ENCODE measurements around the gene PISD.
"Not testable (repeated sequence)": the region's sequence is repeated elsewhere in the genome, so short reads cannot be mapped to it uniquely, and the experiment has no call there.

PISD gene

DNA sequence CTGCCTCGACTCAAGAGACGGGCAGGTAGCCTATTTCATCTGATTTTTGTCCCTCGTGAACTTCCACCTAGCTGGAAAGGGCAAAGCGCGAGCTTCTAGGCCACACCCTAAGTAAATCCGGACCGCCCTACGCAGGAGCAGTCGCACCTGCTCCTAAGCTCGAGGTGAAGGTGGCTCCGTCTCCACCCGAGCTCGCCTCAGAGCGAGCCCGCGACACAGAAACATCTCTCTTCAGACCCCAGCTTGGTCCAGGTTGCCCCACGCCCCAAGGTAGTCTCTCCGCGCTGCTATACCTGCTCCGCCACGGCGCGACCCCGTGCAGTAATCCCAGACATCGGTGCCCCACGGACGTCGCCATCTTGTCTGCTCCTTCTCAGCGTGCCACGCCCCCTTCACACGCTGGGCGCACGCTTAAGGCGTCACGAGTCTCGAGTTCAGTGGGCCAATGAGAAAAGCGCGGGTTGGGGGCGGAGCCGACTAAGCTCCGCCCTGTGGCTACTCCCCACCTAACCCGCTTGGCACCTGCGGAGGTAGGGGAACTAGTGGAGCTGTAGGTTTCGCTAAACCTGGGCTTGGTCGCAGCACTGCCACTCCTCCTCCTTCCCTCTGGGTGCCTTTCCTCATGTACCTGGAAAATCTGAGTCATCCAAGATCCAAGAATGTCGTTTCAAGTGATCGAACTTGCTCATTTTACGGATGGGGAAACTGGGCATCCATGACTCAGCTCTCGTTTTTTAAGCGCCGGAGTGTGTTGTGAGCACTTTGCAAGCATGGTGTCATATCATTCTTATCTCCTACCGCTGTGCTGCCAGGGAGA lies at the start of gene PISD:
PISD (minus strand) TSS at position 365 of the 817 bp plus-strand sequence; CDS start at position 358, 7 bp downstream.
- DNase-seq (ENCODE audit: low read depth) = peak; percentile 67
- peak within 1 kb of the TSS; percentile 97 for H3K4me3 ChIP-seq (ENCODE audit: low read depth, low read length)

DNA sequence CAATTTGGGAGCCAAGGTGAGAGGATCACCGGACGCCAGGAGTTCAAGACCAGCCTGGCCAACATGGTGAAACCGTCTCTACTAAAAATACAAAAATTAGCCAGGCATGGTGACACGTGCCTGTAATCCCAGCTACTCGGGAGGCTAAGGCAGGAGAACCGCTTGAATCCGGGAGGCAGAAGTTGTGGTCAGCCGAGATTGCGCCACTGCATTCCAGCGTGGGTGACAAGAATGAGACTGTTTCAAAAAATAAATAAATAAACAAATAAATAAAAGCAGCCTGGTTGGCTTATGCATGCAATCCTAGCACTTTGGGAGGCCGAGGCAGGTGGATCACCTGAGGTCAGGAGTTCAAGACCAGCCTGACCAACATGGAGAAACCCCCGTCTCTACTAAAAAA lies 49.2 kb upstream of the PISD start:
- not testable (repeated sequence) for H3K4me3 ChIP-seq (ENCODE audit: low read depth, low read length); DNase-seq (ENCODE audit: low read depth)

DNA sequence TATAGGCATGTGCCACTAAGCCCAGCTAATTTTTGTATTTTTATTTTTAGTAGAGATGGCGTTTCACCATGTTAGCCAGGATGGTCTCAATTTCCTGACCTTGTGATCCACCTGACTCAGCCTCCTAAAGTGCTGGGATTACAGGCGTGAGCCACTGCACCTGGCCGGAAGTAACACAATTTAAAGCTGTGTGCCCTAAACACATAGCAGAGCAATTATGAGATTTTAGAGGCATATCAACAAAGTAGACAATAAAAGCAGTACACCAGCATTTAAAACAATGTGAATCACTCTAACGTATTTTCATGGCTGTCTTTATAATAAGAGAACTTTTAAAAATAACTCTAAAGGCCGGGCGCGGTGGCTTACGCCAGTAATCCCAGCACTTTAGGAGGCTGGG lies 45.5 kb upstream of the PISD start:
- DNase-seq (ENCODE audit: low read depth) = no peak
- H3K4me3 ChIP-seq (ENCODE audit: low read depth, low read length) = no peak overlapping the region

DNA sequence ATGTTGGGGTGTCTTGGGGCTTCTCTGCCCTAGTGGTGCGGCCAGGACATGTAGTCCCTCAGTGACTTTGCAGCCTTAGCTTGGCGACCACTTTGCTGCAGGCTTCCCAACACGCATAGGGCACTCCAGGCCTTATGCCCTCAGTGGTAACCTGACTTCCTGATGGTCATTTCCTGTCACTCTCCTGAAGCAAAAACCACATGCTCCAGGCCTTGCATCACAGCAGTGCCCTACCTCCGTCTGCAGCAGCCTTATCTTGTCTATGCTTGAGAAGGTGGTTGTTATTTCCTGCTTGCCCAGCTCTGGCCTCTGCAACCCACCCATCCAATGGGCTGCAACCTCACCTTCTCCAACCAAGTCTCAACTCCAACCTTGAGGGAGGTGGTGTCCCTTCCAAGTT lies 33.4 kb upstream of the PISD start:
- no peak for DNase-seq (ENCODE audit: low read depth)
- H3K4me3 ChIP-seq (ENCODE audit: low read depth, low read length) = no peak overlapping the region

DNA sequence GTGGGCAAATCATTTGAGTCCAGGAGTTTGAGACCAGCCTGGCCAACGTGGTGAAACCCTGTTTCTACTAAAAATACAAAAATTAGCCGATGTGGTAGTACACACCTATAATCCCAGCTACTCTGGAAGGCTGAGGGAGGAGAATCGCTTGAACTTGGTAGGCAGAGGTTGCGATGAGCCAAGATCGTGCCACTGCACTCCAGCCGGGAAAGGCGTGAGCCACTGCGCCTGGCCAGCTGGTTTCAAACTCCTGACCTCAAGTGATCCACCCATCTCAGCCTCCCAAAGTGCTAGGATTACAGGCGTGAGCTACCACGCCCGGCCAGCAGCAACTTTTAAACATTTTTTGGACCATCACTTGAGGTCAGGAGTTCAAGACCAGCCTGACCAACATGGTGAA lies 32.0 kb upstream of the PISD start:
- H3K4me3 ChIP-seq (ENCODE audit: low read depth, low read length); DNase-seq (ENCODE audit: low read depth): not testable (repeated sequence)

DNA sequence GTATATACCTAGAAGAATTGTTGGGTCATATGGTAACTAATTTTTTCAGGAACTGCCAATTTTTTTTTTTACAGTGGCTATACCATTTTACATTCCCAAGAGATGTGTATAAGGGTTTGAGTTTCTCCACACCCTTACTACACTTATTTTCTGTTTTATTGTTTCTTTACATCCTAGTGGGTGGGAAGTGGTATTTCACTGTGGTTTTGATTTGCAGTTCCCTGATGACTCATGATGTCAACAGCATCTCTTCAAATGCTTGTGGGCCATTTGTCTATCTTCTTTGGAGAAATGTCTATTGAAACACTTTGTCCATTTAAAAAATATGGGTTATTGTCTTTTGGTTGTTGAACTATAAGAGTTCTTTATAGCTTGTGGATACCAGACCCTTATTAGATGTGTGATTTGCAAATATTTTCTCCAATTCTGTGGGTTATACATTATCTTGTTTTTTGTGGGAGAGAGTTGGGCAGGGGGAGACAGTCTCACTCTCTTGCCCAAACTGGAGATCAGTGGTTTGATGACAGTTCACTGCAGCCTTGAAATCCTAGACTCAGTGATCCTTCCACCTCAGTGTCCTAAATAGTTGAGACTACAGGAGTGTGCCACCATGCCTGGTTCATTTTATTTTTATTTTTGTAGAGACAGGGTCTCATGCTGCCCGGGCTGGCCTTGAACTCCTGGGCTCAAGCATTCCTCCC lies 30.3 kb upstream of the PISD start:
- no peak overlapping the region for H3K4me3 ChIP-seq (ENCODE audit: low read depth, low read length)
- peak; percentile 50 for DNase-seq (ENCODE audit: low read depth)

DNA sequence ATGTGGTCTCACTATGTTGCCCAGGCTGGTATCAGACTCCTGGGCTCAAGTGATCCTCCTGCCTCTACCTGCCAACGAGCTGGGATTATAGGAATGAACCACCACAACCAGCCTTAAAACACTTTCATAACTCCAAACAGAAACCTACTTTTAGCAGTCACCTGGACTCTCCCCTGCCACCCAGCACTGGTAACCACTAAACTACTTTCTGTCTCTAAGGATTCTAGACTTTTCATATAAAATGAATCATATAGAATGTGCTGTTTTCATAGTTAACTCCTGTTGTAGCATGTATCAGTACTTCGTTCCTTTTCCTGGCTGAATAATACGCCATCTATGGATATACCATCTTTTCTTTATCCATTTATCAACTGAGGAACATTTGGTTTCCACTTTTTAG lies 29.4 kb upstream of the PISD start:
- DNase-seq (ENCODE audit: low read depth) = no peak
- H3K4me3 ChIP-seq (ENCODE audit: low read depth, low read length) = no peak overlapping the region

DNA sequence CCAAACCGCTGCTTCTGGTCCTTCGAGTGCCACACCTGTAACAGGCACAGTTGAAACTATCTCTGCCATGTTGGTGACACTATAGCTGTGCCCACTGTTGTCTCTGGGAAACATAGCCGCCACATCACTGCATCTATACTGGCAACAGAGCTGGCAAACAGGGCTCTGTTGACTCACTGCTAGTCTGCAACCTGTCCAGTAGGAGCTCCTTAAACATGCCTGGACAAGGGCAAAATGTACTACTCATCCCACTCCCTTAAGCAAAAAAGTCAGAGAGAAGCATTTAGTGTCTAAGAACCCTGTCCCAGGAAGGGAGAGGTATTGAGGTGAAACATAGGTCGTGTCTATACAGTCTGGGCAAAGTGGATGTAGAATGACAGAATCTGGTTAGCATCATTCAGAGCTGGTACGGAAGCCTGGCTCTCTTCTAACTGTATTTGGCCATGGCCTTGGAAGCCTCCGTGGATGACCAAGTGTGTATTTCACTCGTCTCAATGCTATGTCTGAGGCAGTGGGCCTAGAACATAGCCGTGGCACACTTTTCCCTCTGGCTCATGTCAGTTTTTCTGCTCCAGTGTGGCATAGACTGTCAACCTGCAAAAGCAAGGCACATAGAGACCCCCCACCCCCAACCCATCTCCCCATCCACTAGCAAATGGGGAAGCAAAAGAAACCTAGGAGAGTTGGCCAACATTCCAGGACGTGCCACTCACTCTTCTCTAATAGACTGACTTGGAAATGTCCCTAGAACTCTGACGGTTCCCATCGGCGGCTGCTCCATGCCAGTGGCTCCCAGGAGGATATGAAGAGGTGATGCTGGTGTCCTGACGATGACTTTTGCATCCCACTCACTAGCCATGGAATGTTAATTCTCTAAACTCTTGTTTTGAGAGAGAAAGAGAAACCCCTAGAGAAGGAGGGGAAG lies 21.4 kb upstream of the PISD start:
- DNase-seq (ENCODE audit: low read depth) = no peak

DNA sequence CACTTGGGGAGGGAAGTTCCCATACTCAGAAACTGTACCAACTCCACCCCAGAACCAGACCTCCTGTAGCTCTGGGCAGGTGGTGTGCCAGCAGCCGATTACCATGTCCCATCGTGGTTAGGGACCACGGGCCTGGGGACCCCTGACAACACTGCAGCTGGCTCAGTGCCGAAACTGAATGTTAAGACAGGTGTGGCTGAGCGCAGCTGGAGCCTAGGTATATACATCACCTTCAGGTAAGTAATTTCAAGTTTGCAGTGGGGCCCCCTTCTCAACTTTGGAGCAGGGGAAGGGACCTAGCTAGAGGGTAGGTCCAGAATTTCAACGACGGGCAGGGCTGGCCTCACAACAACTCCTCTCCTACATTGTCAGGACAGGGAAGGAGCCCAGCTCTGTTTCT lies 20.7 kb upstream of the PISD start:
- no peak for DNase-seq (ENCODE audit: low read depth)
- H3K4me3 ChIP-seq (ENCODE audit: low read depth, low read length) = no peak overlapping the region

More for the DNA sequence above, 21.4 kb upstream of the PISD start:
- H3K4me3 ChIP-seq (ENCODE audit: low read depth, low read length) = no peak overlapping the region

DNA sequence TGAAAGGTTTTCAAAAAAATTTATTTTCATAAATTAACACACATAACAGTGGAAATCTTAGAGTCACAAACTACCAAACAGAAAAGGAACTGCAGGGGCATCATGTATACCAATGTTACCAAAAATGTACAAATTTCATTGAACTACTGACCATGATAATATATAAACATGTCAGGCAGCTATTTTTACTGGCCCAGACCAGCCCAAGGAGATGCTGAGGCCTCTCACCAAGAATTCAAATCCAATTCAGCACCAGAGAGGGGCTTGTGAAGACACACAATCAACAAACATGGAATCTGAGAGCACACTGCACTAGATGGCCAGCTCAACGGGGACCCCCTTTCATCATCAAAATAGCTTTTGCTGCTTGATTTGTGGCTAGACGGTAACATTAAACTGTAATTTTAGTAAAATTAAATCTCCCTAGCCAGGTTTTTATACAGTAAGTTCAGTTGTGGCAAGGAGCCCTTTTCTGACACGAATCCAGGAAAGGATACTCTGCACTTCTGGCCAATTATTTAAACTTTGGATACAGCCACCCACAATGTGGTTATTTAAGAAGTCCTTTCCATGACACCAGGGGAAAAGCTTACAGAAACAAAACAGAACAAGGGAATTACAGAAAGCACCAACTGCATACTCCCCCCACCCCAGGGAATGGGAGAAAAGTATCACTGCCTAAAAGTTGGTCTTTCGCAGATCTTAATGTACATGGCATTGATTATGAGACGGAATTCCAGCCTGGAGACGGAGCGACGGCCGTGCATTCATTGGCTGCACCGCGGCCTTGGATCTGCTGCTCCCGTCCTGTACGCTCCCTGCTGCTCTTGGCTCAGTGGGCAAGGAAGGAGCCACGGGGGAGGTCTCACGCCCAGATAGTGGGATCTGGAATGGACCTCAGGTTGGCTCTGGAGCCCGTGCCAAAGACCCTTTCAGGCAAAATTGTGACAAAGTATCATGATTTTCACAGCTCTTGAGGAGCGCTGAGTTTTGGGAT lies 19.6 kb upstream of the PISD start:
- no peak overlapping the region for H3K4me3 ChIP-seq (ENCODE audit: low read depth, low read length)
- DNase-seq (ENCODE audit: low read depth) = no peak

DNA sequence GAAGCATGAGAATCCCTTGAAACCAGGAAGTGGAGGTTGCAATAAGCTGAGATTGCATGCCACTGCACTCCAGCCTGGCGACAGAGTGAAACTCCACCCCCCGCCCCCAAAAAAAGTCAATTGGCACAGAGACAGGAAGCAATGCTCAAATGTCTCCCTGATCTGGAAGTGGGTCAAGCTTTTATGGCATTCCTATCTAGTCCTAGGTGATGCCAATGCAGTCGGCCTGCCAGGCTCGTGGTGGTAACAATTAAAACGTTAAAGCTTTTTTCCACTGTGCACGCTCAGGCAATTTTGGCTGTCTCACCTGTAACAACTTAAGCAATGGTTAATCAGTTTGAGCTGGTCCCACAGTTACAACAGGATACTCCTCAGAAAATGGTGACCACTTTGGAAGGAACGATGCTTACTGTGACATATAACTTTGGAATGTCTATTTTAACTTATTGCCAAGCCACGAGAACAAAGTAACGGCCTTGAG lies 18.9 kb upstream of the PISD start:
- DNase-seq (ENCODE audit: low read depth) = no peak
- H3K4me3 ChIP-seq (ENCODE audit: low read depth, low read length) = no peak overlapping the region

DNA sequence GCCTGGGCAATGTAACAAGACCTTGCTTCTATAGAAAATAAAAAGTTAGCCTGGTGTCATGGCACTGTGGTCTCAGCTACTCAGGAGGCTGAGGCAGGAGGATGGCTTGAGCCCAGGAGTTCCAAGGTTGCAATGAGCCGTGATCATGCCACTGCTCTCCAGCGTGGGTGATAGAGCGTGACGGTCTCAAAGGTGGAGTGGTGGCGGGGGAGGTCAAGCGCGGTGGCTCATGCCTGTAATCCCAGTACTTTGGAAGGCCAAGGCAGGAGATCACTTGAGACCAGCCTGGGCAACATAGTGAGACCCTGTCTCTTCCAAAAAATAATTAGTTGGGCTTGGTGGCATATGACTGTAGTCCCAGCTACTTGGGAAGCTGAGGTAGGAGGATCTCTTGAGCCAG lies 16.7 kb upstream of the PISD start:
- H3K4me3 ChIP-seq (ENCODE audit: low read depth, low read length) = no peak overlapping the region
- DNase-seq (ENCODE audit: low read depth) = no peak

DNA sequence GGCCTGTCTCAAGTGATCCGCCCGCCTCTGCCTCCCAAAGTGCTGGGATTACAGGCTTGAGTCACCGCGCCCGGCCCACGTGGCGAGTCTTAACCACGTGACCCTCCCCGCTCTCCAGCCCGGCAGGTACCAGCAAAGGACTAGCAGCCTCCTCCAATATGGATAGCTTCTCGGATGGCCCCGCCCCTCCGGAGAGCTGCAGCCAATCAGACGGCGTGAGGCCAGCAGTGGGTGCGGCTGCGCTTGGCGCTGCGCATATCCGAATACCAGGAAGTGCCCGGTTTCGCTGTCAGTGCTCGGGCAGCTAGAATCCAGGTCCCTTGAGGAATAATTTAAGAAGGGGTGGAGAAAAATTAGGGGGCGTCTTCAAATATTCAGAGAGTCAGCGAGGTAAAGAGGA lies 14.7 kb upstream of the PISD start:
- peak overlapping the region; percentile 42 for H3K4me3 ChIP-seq (ENCODE audit: low read depth, low read length)
- DNase-seq (ENCODE audit: low read depth) = peak; percentile 74

DNA sequence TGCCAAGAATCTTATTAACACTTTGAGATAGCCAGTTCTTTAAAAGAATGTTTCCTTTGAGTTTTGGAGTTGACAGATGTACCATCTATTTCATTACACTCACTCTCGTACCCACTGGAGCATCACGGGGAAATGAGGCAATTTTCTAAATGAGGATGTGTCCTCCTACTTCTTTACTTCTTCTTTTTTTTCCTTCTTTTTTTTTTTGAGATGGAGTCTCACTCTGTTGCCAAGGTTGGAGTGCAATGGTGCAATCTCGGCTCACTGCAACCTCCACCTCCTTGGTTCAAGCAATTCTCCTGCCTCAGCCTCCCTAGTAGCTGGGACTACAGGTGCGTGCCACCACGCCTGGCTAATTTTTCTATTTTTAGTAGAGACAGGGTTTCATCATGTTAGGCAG lies 12.2 kb upstream of the PISD start:
- H3K4me3 ChIP-seq (ENCODE audit: low read depth, low read length); DNase-seq (ENCODE audit: low read depth): not testable (repeated sequence)

DNA sequence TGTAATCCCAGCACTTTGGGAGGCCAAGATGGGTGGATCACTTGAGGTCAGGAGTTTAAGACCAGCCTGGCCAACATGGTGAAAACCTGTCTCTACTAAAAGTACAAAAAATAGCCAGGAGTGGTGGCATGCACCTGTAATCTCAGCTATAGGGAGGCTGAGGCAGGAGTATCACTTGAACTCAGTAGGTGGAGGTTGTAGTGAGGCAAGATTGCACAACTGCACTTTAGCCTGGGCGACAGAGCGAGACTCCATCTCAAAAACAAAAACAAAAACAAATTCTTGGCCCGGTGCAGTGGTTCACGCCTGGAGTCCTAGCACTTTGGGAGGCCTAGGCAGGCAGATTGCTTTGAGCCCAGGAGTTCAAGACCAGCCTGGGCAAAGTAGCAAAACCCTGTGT lies 6.8 kb upstream of the PISD start:
- H3K4me3 ChIP-seq (ENCODE audit: low read depth, low read length); DNase-seq (ENCODE audit: low read depth): not testable (repeated sequence)

DNA sequence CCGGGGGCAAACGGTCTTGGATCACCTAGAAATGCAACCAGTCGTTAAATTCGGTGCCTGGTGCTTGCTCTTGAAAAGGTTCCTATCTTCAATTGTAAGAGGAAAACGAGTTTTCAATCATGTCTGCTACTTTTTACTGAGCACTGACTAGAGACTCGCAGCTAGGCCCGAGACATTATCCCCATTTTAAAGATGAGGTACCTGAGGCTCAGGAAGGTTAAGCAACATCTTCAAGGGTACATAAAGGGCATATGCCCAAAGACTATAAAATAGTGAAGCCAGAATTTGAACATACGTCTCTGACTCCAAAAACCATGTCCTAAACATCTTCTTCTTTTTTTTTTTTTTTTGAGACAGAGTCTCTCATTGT lies 638 bp upstream of the PISD start:
- H3K4me3 ChIP-seq (ENCODE audit: low read depth, low read length) = peak overlapping the region; percentile 97
- DNase-seq (ENCODE audit: low read depth) = no peak

DNA sequence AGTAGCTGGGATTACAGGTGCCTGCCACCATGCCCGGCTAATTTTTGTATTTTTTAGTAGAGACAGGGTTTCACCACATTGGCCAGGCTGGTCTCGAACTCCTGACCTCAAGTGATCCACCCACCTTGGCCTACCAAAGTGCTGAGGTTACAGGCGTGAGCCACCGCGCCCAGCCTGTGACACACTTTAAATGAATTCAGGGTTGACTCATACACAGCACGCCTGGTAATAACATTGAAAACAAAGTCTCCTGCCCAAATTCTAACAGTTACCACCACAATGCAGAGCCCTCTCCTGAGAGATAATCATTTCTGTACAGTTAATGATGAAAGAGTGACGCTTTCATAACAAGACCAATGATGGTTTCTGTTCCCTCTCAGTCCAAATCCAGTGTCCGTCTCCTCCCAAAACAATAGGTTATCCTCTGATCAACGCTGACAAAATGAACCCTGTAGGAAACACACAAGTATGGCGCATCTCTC lies 1.1 kb downstream of the PISD start:
- not testable (repeated sequence) for DNase-seq (ENCODE audit: low read depth)
- peak overlapping the region; percentile 97 for H3K4me3 ChIP-seq (ENCODE audit: low read depth, low read length)

DNA sequence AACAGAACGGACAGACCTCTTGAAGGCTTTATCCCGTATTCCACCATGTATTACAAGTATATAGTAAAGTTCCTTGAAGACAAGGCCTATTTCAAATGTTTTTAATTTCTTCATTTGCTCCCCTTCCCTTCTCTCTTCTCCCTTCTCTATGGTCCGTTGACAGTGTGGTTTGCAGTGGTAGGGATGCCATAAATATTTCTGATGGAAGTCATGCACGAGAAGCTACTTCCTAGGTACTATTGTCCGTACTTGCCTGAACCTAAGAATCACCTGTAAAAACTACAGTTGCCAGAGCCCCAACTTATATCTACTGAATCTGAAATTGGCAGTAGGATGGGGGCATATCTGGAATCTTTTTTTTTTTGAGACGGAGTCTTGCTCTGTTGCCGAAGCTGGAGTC lies 2.8 kb downstream of the PISD start:
- no peak for DNase-seq (ENCODE audit: low read depth)
- H3K4me3 ChIP-seq (ENCODE audit: low read depth, low read length) = no peak overlapping the region

DNA sequence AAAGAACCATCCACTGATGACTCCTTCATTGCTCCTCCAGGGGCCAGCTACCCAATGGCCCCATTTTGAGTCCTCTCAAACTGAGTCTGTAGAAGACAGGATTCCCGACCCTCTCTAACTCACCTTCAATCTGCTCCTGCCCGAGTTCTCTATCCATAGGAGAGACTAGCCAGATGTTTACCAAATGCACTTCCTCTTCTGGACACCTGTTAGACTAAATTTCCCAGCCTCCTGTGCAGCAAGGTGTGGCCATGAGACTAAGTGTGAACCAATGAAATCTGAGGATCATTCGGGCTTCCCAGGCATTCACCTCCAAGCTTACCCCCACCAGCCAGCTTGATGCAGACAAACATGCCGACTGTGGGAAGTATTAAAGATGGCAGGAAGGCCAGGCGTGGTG lies 7.6 kb downstream of the PISD start:
- no peak overlapping the region for H3K4me3 ChIP-seq (ENCODE audit: low read depth, low read length)
- no peak for DNase-seq (ENCODE audit: low read depth)

Data from skeletal muscle cell (primary cell).